Muscle of back (tissue), 11 donors: ENCODE data around the gene SATB2. TPM values are rescaled to one million over a fixed set of nuclear protein-coding genes. Genes with fewer than 3 reads are reported as not detected.

Source experiments
- DNase-seq, 3 donors: peaks; one replicate each; pipeline versions ENCODE4 v3.0.0 to v3.0.0-alpha.2; 2013
- polyA plus RNA-seq, 10 donors: library from polyadenylated mRNA; unstranded; fragments of 120-200 nt; gene quantifications; one replicate each; pipeline ENCODE4 v1.2.1, GENCODE V29; 2013; ENCODE audit not compliant: insufficient read length in 10 of 10

The SATB2 gene
- polyA plus RNA-seq, 10 donors: 1.3 to 5.3 (median 2.3) TPM

DNA sequence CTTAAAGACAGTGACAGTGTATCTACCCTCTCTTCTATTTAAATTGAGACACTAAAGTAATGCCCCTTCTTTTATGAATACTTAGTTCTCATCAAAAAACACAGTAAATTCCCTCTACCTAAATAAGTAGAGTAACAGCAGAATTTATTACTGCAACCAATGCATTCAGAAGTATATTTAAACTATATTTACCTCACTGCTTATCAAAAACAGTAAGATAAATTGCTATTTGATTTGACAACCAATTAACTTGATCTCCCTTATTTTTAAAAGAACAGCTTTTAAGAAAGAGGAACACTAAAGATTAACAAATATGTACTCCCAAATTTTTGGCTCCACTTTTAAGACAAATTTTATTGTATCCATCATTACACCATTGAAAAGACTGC lies 4.8 kb downstream of the SATB2 start:
- no peak for DNase-seq

DNA sequence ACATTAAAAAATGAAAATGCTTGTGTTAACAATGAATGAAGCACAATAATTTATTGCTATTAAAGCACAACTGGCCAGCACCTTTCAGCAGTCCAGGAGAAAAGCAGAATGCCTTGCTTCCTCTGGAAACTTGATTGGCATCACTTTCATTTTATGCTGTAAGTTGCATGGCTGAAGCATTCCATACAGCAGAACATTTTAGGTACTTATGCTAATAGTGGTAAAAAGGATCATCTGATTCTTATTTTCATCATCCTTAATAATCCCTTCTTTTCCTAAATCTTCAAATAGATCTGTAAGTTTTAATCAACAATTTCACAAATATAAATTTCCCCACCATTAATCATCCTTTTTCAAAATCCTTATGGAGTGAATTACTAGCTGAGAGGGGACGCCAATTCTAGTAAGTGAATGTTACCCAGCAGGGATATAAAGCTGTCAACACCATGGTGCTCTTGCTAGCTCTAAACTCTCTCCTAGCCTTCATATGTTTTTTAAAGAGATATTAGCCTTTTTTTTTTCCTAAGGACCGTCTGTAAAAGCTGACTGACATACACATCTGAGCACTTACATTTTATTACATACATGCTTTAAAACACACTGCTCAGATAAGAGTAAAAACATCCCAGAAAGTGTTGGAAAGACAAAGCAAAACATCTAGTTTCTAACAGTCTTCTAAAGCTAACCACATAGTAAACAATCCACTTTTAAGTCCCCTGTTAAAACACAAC lies 5.3 kb downstream of the SATB2 start:
- peak in 1 of 3 donors; percentile 49 for DNase-seq

DNA sequence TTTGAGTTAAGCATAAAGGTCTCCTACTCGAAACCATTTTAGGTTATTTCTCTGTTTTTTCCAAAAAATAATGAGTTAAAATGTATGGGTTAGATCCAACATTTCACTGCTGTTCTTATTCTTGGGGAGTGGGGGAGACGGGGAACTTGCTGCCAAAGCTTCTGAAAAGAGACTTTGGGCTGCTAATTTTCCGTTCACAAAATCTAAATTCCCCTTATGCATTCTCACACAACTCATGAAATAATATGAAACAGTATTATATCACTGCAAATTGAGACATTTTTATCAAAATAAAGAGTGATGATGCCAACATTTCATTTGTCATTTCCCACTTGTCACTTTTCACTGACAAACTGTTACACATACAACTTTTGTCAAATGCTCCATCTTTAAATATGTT lies 7.8 kb downstream of the SATB2 start:
- no peak for DNase-seq

DNA sequence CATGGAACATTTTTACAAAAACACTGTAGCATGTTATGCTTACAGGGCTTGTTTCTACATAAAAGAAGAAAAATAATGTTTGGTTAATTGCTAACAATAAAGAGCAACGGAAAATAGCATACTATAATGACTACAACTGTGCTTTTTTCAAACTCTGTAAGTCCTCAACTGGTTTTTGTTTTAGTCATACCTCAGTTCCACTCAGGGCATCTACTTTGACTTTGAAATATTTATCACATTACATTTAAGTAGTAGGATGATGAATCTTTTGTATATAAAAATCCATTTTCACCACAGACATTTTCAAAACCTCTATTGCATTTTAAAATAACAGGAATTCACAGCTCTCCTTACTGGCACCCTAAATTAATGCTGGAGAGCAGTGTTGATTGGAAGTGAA lies 8.3 kb downstream of the SATB2 start:
- DNase-seq: no peak

DNA sequence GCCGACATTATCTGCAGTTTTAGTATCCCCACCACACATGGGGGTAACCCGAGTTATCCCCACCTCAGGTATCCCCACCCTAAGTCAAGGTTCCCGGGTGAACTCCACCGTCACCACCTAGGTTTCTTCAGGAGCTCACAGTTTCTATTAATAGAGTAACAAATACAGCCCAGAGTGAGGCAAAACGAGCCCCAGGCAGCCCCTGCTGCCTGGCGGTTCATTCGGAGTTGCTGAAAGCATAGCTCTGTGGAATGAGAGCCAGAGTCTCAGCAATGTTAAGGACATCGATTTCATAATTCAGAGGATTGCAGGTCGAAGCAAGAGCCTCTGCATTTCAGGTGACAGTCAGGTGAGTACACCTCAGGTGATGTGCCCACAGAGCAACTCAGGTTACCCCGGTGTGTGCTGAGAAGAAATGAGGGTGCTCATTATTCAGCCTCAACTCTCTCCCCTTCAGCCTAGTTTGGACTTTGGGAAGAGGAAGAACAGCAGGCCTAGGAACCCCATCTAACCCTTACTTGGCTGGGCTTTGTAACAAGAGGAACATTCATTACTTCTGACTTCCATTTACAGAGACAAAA lies 10.7 kb downstream of the SATB2 start:
- DNase-seq: no peak

DNA sequence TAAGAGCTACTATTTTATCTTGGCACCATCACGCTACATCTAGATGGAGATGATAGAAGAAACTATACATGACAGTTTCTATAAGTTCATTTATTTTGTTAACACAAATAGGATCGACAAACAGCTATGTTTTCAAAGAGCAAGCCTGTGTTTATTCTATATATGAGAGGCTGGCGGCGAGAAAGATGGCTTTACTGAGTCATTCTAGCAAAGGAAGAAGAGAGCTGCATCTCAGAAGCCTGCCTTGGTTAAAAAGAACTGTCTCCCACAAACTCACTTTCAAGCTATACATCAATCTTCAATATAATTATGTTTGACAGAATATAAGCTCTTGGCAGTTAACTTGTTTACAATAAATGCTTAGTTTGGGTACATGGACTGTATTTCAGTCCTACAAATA lies 13.0 kb downstream of the SATB2 start:
- no peak for DNase-seq

DNA sequence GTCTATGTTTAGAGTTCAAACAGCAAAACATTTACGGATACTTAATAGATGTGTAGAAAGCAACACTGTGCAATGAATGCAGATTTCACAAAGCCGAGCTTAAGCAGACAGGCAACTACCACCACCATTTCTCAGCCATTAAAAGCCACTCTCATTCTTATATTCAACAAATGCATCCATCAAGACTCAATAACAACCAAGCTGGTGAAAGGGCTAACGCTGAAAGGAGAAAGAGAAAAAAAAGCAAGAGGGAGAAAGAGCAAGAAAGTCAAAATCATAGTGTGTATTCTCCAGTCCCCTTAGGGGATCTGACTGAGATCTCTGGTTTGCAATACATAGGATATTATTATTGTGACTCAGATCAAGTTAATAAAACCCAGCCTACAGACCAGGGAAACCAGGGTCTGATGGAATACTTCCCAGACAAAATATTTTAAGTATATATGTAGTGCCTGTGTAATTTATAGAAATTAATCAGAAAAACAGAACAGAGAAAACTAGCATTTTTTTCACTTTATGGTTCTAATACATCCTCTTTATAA lies 14.1 kb downstream of the SATB2 start:
- DNase-seq: no peak

DNA sequence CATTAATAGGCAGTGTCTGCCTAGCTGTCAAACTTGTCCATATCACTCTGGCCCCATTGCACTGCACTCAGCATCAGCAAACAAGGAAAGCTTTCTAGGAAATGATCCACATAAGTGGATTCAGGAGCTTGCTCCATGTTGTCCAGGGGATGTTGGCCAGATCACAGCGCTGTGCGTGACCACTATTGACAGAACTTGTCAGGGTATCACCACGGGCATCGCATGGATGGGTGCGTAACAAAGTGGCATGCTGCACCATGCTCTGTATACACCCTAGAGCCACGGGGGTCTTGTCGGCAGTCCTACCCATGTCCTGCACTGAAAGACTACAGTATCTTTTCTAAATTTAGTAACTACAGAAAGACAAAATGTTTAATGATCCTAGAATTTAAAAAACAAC lies 15.6 kb downstream of the SATB2 start:
- no peak for DNase-seq

DNA sequence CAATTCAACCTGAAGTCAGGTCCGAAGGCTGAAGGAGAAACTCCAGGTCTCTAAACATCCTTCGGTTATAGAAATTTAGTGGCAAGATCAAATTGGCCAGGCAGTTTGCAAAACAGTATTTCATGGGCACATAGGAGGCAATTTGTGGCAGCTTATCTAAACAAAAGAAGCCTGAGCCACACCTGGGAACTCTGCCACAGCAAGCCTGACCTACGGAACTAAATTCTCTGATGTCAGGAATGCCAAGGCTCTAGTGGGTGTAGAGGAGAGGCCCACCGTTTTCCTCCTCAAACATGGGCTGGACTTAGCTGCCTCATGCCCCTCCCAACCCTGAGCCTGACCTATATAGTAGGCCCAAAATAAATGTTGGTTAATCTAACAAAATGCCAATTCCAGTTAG lies 16.0 kb downstream of the SATB2 start:
- DNase-seq: no peak

DNA sequence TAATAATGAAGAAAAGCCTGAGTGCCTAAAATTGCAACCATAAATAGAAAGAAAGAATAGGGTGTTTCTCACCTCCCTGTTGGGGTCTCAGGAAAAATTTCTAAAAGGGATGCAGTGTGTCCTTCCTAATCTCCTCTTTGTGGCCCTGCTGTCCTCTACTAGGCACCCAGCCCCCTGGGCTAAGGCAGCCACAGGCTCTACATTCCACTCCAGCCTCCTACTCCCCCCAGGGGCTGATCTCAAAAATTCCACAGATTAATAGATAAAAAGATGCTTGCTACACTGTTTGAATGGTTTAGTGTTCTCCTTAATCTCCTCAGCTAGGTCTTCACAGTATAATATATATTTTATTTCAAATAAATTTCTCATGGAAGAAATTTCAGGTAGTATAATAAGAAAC lies 17.6 kb downstream of the SATB2 start:
- no peak for DNase-seq

DNA sequence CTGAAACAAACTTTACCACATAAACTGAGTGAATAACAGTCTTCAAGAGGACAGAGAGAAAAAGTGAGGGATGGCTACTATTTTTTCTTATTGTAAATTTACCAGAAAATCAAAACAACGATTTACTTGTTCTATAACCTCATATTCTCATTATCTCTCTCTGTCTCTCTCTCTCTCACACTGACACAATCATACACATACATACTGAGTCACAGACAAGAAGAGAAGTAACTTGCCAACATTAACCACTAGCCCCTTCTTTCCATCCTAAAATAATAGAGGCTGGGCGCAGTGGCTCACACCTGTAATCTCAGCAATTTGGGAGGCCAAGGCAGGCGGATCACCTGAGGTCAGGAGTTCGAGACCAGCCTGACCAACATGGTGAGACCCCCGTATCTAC lies 18.2 kb downstream of the SATB2 start:
- no peak for DNase-seq

DNA sequence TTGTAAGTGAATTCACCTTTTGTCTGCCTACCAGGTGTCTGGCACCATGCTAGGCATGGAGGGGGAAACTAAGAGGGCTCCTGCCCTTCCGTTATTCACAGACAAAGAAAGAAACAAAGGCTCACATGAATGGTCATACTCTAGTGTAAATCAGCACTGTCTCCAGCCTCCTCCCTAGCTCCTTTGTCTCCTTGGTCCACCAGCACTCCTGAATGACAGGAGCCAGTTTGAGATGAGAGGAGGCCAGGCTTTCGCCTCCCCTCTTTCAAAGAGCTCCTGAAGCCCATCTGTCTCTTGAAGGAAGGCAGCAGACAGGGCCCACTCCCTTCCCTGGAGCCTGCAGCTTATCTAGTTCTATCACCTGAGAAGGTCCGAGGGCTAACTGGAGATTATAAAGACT lies 18.7 kb downstream of the SATB2 start:
- DNase-seq: no peak

DNA sequence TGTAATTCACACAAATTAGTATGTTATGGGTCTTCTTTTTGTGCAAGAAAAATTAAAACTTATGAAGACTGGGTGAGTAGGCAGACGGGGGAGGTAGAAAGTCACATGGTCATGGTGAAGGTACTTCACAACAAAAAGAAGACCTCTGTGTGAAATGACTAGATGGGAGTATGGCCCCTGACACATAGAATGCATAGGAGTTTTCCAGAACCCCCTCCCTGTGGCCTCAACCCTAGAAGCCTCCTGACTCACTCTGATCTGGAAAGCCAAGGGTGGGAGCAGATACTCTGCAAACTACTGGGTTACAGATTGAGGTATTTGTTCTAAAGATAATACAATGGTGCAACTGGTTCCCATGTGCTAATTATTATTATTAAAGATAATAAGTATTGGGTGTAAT lies 23.2 kb downstream of the SATB2 start:
- no peak for DNase-seq

DNA sequence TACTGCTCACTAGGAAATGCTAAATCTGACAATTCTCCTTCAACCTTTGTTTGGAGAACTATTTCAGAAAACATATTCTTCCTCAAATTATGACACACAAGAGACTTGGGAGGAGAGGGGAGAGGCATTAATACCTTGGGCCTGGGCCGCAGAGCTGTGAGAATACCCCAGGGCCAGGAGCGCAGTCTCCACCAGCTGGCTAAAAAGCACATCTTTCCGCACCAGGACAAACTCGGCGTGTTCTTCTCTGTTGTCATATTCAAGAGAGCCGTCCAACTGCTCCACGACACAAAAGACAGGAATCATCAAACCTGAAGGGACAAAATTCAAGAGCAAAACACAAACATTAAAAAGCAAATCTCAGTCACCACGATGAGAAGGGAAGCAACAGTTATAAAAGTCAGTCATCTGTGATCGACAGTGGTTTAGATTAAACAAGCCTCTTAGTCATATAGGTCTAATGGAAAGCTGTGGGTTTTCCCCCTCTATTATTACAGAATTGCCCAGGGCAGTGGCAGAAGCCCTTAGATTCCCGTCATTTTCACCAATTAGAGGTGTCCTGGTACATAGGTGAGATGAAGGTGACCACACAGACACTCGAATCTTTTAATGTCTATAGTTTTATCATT lies 24.4 kb downstream of the SATB2 start:
- DNase-seq: no peak

DNA sequence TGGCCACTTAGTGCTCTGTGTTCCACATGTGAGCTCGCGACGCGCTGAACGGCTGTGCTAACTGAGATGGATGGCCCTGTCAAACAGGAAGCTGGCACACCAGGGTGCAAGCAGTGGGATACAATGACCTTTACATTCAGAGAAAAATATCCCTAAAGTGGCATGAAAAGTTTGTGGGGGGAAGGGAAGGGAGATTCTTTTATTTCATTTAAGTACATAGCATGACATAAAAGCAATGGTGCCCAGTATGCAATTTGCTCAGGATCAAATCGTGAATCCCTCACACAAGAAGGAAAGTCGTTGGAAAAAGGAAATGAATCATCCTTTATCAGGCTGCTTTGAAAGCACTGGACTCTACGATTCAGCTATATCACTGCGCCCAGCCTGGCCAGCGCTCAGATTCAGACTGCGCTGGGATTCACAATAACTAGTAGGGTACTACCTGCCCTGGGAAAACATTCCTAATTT lies 26.0 kb downstream of the SATB2 start:
- DNase-seq: no peak

DNA sequence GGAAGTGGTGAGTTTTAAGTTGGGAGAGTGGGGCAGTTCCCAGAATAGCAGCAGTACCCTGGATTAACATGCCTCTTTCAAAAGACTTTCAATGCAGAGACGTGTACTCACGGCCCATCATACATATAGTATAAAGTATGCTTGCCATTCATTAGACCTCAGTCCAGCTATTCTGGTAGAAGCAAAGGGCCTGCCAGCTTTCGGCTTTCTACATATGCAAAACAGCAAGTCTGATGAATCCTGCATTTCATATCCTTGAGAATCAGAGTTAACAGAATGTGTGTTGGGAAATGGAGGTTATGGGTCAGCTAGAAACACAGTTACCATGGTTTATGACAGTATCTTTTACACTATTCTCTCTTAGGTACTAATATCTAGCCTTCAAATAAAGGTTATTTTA lies 27.5 kb downstream of the SATB2 start:
- DNase-seq: no peak

DNA sequence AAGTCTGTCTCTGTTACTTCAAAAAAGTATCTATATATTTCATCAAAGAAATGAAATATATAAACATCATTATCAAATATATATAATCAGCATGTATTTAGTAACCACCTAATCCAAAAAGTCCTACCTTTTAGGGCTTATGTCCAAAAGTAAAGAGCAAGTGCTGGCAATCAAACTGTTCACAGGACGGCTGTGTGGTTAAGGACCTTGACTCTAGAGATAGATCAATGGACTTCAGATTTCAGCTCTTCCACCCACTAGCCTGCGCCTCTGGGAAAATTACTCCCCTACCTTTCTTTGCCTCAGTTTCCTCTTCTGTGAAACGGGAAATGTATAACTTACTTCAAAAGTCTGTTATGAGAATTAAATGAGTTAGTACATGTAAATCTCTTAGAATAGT lies 29.4 kb downstream of the SATB2 start:
- no peak for DNase-seq

DNA sequence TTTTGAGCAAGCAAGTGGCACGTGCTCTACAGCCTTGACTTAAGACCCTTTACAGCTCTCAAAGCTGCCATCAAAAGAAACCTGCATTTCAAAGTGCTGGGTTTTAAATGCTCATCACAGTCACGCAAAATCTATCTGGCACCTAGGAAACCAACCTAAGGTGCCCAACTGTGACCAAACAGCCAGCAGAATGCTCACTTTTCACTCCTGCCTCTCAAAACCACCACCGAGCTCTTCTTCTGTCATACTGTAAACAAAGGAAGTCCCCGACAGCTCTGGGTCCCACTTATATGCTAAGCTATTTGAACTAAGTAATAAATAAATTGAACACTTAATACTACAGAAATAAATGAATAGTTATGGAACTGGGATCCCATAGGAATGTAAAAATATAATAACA lies 33.6 kb downstream of the SATB2 start:
- DNase-seq: no peak

DNA sequence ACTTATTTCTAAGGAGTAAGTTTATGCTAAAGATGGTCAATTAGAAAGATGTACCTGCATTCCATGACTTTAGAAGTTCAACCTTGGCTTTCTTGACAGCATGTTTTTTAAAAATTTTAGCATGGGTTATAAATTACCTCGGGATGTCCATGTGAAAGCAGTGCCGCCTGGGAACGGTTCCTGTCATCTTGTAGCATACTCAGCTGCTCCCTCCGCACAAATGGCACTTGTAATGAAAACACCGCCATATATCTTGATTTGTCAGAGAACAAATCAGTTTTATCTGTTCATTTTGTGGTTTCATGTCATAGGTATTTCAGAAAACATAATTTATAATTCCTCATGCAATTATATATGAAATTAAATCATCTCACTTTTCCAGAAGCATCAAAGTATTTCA lies 38.3 kb downstream of the SATB2 start:
- DNase-seq: no peak

DNA sequence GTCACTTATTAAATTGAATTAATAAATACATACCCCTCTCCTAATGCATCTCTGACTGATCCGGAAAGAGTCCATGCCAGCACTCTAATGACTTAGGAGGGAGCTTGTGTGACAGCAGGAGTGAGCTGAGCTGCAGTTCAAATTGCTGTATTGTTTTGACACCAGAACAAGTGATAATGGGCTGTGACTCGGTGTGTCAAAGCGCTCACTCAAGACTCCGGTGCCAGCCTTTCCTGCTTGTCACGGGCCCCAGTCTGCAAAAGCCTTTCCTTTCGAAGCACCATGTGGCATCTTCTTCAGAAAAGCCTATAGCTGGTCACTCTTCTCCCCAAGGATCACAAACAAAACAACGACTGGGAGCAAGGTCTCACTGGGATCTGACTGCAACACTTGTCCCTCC lies 43.3 kb downstream of the SATB2 start:
- DNase-seq: no peak

DNA sequence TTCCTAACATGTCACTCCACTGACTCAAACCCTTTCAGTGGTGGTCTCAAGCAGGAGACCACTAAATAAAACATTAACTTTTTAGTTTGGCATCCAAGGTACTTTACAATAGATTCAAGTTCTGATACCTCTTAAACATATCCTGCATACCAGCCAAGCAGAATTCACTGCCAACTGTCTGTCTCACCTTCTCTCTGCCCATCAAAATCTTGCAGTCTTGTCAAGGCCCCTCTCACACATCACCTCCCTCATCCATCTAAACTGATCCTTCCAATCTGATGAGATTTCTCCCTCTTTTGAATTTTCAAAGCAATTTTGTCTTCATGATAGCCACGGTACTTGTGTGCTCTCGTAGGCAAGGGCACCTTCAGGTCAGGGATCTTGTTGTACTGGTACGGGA lies 43.7 kb downstream of the SATB2 start:
- DNase-seq: no peak

DNA sequence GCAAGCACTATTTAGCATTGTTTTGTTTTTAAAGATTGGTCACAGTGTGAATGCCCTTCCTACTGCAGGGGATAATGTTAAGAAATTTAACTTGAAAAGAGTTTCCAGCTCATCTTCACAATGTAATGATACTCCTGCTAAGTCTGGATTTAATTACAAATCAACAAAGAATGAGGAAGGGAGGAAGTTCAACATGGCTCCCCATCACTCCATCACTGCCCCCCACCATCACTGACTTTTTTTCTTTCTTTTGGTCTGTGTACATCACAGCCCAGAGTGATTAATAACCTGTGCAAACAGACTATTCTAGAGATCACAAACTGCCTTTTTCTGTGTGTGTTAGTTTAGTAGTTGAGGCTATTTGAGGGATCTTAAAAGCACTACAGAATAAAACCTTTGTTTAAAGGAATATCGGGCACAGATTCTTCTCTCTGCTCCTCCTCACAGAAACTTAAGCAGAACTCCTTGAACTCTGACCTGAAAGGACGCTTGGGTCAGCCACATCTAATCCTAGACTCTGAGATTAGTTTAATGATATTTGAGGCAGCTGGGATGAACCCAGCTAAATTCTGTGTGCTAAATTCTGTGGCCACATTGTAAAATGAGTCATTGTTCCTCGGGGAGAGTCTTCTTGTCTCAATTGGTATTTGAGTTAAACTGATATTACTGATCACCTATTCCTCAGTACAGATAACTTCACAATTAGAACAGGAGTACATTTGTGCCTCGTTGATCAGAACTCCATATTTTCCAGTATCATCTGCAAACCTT lies 47.8 kb downstream of the SATB2 start:
- DNase-seq: no peak
